AG10803 (cell line): ENCODE results near the gene PRDX1.

Source experiments
- DNase-seq: peaks from one replicate; pipeline ENCODE4 v3.0.0; 2010; ENCODE audit warnings: low read depth
- H3K4me3 ChIP-seq: 2 replicates; pipeline ENCODE4 v1.5.1; 2011; ENCODE audit warnings: mild to moderate bottlenecking, low read length, control low read depth
- TF ChIP-seq, protein P1 (sequence below): conservative IDR thresholded peaks from 2 replicates; pipeline ENCODE4 v1.5.1; 2011; ENCODE audit warnings: mild to moderate bottlenecking, low read length, control low read depth, inconsistent platforms

The PRDX1 gene

DNA sequence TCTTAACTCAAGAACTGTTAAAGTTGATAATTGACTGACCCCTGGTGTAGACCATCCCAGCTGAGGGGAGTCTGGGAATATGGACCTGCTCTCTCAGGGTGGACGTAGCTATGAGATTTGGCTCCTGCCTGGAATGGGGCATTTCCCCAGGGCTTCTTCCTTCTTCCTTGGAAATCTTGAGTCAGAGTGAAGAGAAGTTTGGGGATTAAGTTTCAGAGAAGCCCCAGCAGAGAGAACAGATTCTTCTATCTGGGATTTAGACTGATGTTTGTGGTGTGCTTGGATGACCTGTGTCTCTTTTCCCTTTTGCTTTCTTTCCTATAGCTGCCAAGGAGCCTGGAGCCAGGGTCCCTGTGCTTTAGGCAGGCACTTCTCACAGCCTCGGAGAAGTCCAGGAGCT is 42.2 kb upstream of the PRDX1 start:
- H3K4me3 ChIP-seq: no peak overlapping the region
- no peak for DNase-seq
- TF ChIP-seq, protein P1, sequence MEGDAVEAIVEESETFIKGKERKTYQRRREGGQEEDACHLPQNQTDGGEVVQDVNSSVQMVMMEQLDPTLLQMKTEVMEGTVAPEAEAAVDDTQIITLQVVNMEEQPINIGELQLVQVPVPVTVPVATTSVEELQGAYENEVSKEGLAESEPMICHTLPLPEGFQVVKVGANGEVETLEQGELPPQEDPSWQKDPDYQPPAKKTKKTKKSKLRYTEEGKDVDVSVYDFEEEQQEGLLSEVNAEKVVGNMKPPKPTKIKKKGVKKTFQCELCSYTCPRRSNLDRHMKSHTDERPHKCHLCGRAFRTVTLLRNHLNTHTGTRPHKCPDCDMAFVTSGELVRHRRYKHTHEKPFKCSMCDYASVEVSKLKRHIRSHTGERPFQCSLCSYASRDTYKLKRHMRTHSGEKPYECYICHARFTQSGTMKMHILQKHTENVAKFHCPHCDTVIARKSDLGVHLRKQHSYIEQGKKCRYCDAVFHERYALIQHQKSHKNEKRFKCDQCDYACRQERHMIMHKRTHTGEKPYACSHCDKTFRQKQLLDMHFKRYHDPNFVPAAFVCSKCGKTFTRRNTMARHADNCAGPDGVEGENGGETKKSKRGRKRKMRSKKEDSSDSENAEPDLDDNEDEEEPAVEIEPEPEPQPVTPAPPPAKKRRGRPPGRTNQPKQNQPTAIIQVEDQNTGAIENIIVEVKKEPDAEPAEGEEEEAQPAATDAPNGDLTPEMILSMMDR: no peak

DNA sequence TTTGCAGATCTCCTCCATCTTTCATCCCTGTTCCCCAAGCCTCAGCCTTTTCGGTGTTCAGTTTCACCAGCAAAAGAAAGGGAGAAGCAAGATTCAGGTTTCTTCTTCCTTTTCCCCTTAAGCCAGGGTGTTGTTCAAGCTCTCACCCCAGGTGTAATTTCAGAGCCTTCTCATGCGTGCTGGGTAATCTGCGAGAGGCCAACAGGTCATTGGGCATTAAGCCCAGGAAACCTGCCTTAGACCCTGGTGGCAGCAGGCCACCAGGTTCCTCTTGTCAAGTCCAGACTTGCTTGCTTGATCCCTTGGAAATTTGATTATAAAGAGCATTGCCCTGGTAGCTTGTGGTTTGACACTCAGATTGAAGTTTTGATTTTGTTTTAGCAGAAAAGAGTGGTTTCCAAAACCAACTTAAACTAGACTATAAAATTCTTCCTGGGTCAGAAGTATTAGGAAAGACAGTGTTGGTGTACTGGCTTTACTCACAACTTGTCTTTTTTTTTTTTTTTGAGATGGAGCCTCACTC is 35.8 kb upstream of the PRDX1 start:
- no peak overlapping the region for H3K4me3 ChIP-seq
- no peak for DNase-seq
- TF ChIP-seq, protein P1: no peak

DNA sequence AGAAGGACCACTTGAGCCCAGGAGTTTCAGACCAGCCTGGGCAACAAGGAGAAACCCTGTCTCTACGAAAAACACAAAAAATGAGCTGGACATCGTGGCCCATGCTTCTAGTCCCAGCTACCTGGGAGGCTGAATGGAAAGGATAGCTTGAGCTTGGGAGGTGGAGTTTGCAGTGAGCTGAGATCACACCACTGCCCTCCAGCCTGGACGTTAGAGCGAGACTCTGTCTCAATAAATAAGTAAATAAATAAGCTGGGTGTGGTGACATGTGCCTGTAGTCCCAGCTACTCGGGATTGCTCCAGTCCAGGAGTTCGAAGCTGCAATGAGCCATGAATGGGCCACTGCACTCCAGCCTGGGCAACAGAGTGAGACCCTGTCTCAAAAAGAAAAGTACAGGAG is 32.5 kb upstream of the PRDX1 start:
- H3K4me3 ChIP-seq: no peak overlapping the region
- TF ChIP-seq, protein P1: no peak
- DNase-seq: no peak

DNA sequence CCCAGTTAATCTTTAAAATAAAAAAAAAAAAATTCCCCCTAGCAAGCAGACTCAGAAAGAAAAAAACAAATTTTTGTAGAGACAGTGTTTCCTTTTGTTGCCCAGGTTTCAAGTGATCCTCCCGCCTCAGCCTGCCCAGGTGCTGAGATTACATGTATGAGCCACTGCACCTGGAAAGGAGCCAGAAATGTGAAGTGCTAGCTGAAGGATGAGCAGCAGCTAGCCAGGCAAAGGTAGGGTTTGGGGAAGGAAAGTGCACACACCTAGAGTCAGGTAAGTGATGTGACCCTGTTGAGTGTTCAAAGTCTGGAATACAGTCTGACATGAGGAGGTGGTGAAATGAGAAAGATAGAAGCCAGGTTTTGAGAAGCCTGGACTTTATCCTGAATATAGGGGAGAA is 30.6 kb upstream of the PRDX1 start:
- no peak overlapping the region for H3K4me3 ChIP-seq
- no peak for DNase-seq
- TF ChIP-seq, protein P1: no peak

DNA sequence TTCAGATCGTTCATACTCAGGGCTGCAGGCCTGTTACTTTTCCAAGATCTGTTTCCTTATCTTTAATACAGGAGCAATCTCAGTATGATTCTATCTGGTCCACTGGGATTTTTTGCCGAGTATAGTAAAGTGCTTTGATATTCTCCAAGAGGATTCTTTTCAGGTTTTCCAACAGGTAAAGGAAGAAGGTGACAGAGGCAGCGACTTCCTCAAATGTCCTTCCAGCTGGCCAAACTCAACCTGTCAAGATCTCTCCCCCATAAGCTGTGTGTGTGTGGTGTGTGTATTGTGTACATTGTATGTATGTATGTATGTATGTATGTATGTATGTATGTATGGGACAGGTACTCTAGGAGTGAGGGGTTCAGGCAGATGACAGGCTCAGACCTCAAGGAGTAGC is 30.0 kb upstream of the PRDX1 start:
- TF ChIP-seq, protein P1: no peak
- H3K4me3 ChIP-seq: peak overlapping the region; percentile 90
- DNase-seq: no peak

DNA sequence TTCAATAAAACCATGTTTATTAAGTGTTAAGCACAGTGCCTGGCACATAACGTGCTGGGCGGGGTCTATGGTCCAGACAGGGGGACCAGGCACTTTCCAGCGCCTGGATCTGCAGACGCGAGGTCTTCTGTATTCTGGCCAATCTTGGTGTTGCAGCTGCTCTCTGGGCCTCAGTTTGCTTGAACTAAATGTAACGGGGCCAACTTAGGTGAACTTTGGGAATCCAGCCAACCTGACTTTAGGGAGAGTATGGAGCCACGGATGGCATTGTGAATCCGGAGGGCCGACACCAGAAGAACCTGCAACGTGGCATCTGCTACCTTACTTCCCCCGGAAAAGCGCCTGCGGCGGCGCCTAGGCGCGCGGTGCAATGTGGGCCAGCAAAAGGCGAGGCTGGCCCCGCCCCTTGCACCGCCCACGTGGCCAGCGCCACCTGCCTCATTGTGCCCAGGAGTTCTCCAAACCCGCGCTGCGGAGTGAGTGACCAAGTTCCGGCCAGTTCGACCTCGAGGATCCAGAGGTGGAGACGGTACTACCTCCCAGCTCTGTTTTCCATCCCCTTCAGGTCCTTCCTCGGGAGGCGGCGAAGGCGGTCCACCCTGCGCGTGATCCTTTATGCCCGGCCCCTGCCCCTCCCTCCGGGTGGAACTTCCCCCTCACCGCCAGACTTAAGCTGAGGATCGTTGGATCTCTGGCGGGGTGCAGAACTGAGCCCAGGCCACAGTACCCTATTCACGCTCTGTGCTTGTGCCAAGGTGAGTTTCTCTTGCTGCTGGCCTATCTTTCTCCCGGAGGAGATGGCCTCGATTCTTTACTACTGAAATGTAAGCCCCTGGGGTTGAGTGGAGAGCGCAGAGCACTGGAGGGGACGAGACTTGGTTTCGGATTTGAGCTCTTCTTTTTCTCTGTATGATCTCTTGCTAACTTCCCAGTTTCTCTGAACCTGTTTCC is 29.0 kb upstream of the PRDX1 start, which contains the start of gene AKR1A1:
Gene AKR1A1, plus strand, starts transcription at position 426 of the 951 bp plus-strand sequence. CDS start 10,969 bp downstream, outside the sequence.
- peak; percentile 75 for DNase-seq
- TF ChIP-seq, protein P1: no peak; the same call in 1 of the 2 replicates
- H3K4me3 ChIP-seq: peak within 1 kb of the TSS; percentile 90
